Lower lobe of right lung (tissue), 2 donors: ENCODE measurements around the gene TANGO2. TPM values are rescaled to one million over a fixed set of nuclear protein-coding genes. Genes with fewer than 3 reads are reported as not detected.

Experiments
- ATAC-seq, 2 donors: fragments of 200-7000 bp; cut with Tn5 transposase; one replicate each; pipeline ENCODE4 v1.9.1; 2020 to 2022; ENCODE audit warnings: mild to moderate bottlenecking in 2 of 2, moderate library complexity in 2 of 2
- DNase-seq: peaks from one replicate; pipeline ENCODE4 v3.0.0-alpha.2; 2020
- H3K27ac ChIP-seq: fragments of 200-600 bp; one replicate; pipeline ENCODE4 v1.8.0; 2022
- H3K27me3 ChIP-seq: fragments of 200-600 bp; one replicate; pipeline ENCODE4 v1.8.0; 2022; ENCODE audit warnings: low read depth
- H3K36me3 ChIP-seq: fragments of 200-600 bp; one replicate; pipeline ENCODE4 v1.8.0; 2022; ENCODE audit warnings: mild to moderate bottlenecking
- H3K4me1 ChIP-seq: fragments of 200-600 bp; one replicate; pipeline ENCODE4 v1.8.0; 2022
- H3K4me3 ChIP-seq: fragments of 200-600 bp; one replicate; pipeline ENCODE4 v1.8.0; 2022; ENCODE audit warnings: mild to moderate bottlenecking
- H3K9me3 ChIP-seq: fragments of 200-600 bp; one replicate; pipeline ENCODE4 v1.8.0; 2022
- CTCF ChIP-seq: fragments of 200-600 bp; IDR thresholded peaks from one replicate; pipeline ENCODE4 v1.8.0; 2022; ENCODE audit warnings: antibody characterized with exemption, mild to moderate bottlenecking
- intact Hi-C: fragments of 100-400 bp; cut with DNase I; formaldehyde crosslinking; loops from one replicate; pipeline ENCODE4 v1.11.0; 2022
- total RNA-seq: library from RNA; stranded (reverse); fragmentation: NEBNext Ultra II Directional; extraction: Animal tissue kit (Norgen Biotek cat#: 25700); gene quantifications from one replicate; pipeline ENCODE4 v1.2.1, GENCODE V29; 2021
- donor health status: DM: no; HTN: yes; CAD: no; lungs with severe emphysema.

The TANGO2 gene
- total RNA-seq, 1 donor from 2014 or later = 45.1 TPM

GRCh38 chr22:20089226-20089976, 68.5 kb downstream of the TANGO2 start:
- Histone ChIP-seq H3K27ac (no peak overlapping the region), H3K4me1 (peaks cover 9% of the 10 kb centered on the region), H3K4me3 (no peak overlapping the region), H3K9me3 (no peaks in the 10 kb centered on the region), H3K27me3 (no peaks in the 10 kb centered on the region), H3K36me3 (peaks cover 89% of the 10 kb centered on the region)
- ATAC-seq = no peak
- TF ChIP-seq CTCF = no peak
- intact Hi-C loops = no loop called here
- peak; percentile 28 for DNase-seq

GRCh38 chr22:20089977-20090729, 69.2 kb downstream of the TANGO2 start:
- DNase-seq = peak; percentile 29
- Histone ChIP-seq H3K4me3 (no peak overlapping the region), H3K27ac (no peak overlapping the region), H3K9me3 (no peaks in the 10 kb centered on the region), H3K4me1 (peaks cover 1% of the 10 kb centered on the region), H3K36me3 (peaks cover 96% of the 10 kb centered on the region), H3K27me3 (no peaks in the 10 kb centered on the region)
- no peak for ATAC-seq
- intact Hi-C loops = no loop called here
- TF ChIP-seq CTCF = no peak

- Histone ChIP-seq H3K9me3 (no peaks in the 10 kb centered on the region), H3K27me3 (no peaks in the 10 kb centered on the region), H3K4me3 (no peak overlapping the region), H3K27ac (no peak overlapping the region), H3K36me3 (peaks cover 100% of the 10 kb centered on the region), H3K4me1 (no peaks in the 10 kb centered on the region)
- DNase-seq (peak; percentile 13), ATAC-seq (no peak)
- intact Hi-C loops = no loop called here
- no peak for TF ChIP-seq CTCF
Observed at GRCh38 chr22:20090730-20091240, 69.9 kb downstream of the TANGO2 start.

- ATAC-seq (no peak), DNase-seq (peak; percentile 29)
- Histone ChIP-seq H3K27me3 (no peaks in the 10 kb centered on the region), H3K4me1 (no peaks in the 10 kb centered on the region), H3K36me3 (peaks cover 100% of the 10 kb centered on the region), H3K27ac (no peak overlapping the region), H3K9me3 (no peaks in the 10 kb centered on the region), H3K4me3 (no peak overlapping the region)
- TF ChIP-seq CTCF = no peak
- intact Hi-C loops = no loop called here
Observed at GRCh38 chr22:20091690-20092476, 71.0 kb downstream of the TANGO2 start.

- H3K4me3 ChIP-seq = no peak overlapping the region
- TF ChIP-seq CTCF = no peak
- no peak overlapping the region for H3K27ac ChIP-seq
- intact Hi-C loops = no loop called here
- DNase-seq (peak; percentile 34), ATAC-seq (no peak)
- H3K9me3 ChIP-seq = no peaks in the 10 kb centered on the region
- peaks cover 100% of the 10 kb centered on the region for H3K36me3 ChIP-seq
- no peaks in the 10 kb centered on the region for H3K27me3 ChIP-seq
- no peaks in the 10 kb centered on the region for H3K4me1 ChIP-seq
Observed at GRCh38 chr22:20092477-20092854, 71.6 kb downstream of the TANGO2 start.
